HG03521 (cell line): ENCODE data around the gene SHOX.
"Not testable (repeated sequence)": the region's sequence is repeated elsewhere in the genome, so short reads cannot be mapped to it uniquely, and the experiment has no call there.

Experiments used
- ATAC-seq: cut with Tn5 transposase; IDR thresholded peaks from one replicate; pipeline ENCODE4 v1.9.1; 2021; ENCODE audit warnings: mild to moderate bottlenecking, moderate library complexity; ENCODE audit not compliant: unreplicated experiment

SHOX gene

DNA sequence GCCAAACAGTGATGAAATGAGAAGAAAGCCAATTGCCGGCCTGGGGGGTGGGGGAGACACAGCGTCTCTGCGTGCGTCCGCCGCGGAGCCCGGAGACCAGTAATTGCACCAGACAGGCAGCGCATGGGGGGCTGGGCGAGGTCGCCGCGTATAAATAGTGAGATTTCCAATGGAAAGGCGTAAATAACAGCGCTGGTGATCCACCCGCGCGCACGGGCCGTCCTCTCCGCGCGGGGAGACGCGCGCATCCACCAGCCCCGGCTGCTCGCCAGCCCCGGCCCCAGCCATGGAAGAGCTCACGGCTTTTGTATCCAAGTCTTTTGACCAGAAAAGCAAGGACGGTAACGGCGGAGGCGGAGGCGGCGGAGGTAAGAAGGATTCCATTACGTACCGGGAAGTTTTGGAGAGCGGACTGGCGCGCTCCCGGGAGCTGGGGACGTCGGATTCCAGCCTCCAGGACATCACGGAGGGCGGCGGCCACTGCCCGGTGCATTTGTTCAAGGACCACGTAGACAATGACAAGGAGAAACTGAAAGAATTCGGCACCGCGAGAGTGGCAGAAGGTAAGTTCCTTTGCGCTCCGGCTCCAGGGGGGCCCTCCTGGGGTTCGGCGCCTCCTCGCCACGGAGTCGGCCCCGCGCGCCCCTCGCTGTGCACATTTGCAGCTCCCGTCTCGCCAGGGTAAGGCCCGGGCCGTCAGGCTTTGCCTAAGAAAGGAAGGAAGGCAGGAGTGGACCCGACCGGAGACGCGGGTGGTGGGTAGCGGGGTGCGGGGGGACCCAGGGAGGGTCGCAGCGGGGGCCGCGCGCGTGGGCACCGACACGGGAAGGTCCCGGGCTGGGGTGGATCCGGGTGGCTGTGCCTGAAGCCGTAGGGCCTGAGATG is at the start of gene SHOX:
TSS of gene SHOX (plus strand) at position 180 of the 885 bp plus-strand sequence. CDS start at position 287, 107 bp downstream.
- no peak for ATAC-seq

DNA sequence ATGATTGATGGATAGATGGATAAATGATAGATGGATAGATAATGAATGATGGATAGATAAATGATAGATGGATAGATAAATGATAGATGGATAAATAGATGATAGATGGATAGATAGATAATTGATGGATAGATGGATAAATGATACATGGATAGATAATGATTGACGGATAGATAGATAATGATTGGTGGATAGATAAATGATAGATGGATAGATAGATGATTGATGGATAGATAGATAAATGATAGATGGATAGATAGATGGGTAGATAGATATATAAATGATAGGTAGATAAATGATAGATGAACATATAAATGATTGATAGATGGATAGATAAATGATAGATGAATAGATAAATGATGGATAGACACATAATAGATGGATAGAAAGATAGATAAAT is 49.5 kb upstream of the SHOX start:
- ATAC-seq, result no peak

DNA sequence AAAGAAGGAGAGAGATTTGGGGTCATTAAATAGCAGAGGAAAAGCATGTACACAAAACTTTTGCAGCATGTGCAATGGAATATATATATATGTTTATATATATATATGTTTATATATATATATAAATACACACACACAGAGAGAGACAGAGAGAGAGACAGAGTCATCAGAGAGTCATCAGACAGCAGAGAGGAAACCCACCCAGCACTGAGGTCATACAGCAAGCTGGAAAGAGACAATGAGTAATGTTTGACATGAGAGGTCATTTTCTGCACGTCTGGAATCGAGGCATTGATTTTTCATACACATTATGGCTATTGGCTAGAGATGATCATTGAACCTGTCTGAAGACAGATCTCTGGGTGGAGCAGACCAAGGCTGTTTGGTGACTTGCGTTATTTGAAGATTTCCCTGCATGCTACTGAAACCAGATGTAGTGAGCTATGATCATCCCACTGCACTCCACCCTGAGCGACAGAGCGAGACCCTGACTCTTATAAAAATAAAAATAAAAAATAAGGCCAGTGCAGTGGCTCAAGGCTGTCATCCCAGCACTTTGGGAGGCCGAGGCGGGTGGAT is 48.8 kb upstream of the SHOX start:
- ATAC-seq, result no peak

DNA sequence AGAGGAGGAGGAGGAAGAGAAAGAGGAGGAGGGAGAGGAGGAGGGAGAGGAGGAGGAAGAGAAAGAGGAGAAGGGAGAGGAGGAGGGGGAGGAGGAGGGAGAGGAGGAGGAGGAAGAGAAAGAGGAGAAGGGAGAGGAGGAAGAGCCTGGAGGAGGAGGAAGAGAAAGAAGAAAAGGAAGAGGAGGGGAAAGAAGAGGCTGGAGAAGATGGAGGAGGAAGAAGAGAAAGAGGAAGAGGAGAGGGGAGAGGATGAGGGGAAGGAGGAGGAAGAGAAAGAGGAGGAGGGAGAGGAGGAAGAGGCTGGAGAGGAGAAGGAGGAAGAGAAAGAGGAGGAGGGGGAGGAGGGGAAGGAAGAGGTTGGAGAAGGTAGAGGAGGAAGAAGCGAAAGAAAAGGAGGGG is 46.0 kb upstream of the SHOX start:
- ATAC-seq, result no peak

DNA sequence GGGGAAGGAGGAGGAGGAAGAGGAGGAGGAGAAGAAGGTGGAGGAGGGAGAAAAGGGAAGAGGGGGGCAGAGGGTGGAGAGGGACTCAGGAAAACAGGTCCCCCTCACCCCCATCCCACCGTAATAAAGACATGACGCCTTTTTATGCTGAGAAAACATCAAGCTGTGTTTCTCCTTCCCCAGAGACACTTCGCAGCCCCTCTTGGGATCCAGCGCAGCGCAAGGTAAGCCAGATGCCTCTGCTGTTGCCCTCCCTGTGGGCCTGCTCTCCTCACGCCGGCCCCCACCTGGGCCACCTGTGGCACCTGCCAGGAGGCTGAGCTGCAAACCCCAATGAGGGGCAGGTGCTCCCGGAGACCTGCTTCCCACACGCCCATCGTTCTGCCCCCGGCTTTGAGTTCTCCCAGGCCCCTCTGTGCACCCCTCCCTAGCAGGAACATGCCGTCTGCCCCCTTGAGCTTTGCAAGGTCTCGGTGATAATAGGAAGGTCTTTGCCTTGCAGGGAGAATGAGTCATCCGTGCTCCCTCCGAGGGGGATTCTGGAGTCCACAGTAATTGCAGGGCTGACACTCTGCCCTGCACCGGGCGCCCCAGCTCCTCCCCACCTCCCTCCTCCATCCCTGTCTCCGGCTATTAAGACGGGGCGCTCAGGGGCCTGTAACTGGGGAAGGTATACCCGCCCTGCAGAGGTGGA is 45.3 kb upstream of the SHOX start:
- ATAC-seq, result no peak

DNA sequence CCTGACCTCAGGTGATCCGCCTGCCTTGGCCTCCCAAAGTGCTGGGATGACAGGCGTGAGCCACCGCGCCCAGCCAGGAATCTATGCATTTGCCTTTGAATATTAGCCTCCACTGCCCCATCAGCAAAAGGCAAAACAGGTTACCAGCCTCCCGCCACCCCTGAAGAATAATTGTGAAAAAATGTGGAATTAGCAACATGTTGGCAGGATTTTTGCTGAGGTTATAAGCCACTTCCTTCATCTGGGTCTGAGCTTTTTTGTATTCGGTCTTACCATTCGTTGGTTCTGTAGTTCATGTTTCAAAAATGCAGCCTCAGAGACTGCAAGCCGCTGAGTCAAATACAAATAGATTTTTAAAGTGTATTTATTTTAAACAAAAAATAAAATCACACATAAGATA is 44.2 kb upstream of the SHOX start:
- ATAC-seq, result no peak

DNA sequence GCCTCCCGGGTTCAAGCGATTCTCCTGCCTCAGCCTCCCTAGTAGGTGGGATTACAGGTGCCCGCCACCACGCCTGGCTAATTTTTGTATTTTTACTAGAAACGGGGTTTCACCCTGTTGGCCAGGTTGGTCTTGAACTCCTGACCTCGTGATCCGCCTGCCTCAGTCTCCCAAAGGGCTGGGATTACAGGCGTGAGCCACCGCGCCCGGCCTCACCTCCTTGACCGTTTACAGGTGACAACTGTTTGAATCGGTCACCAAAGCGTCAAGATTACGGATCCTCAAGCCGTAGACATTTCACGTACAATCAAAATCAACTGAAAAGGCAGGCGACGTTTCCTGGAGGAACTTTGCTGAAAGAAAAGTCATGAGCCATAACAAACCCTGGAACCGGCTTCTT is 41.3 kb upstream of the SHOX start:
- not testable (repeated sequence) for ATAC-seq

DNA sequence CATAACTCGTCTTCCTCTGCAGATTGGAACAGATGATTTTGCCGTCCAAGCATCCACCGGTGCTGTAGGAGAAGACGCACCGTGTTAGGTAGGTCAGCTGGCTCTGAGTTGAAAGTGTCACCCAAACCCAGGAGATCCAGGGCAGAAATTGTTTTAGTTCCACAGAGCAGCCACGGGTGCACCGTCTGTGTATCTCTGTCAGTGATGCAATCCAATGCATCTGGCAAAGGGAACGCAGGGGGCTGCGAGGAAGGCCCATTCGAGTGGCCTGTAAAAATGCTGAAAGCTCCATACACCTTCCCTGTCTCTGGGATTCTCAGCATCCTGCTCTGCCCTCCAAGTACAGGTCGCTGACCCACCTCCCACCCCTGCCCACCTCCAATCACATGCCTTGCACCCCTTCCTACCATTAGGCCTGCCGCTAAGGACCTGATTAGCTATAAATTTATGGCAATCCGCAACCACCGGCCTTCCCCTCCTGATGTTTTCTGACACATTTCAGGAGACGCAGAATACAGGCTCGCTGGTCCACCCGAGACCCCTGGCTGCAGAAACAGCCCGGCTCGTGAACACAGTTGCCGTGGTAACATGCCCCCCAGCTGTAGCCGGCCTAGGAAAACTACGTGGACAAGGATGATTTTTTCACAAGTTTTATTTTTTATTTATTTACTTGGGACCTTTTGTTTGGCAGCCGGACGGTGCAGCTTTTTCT is 39.7 kb upstream of the SHOX start:
- ATAC-seq, result no peak

DNA sequence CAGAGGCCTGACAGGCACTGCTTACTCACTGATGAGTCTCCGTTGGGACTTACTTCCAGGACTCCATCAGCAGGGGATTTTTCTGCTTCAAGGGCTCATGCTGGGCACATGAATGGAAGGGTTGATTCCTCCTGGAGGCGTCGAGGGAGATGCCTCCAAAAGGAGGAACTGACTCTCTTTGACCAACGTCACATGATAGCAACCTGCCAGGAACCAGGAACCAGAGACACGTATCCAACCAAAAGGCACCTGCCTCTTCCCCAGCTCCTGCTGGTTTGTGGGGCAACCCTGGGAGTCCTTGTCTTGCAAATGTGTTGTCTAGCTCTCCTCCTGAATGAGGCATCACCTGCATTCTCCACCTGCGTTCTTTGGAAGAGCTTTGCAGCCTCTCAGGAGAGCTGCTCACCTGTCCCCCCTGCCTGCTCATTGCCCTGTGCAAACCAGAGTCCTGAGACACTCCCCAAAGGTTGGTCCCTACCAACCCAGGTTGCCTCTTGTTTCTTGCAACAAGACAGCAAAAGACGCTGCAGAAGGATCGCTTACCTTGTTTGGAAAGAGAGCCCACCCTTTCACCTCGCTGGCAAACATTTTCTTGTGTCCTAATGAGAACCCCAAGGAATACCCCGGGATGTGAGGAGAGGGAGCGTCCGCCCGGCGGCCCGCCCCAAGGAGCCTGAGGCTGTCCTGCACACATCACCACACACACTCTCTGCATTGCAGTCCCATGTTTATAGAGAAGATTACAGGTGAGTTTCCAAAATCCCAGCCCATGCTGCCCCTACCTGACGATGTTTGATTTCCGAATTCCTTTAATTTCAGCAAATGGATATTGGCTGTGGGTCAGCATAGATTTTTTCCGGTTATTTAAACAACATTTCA is 30.5 kb upstream of the SHOX start:
- ATAC-seq, result no peak

DNA sequence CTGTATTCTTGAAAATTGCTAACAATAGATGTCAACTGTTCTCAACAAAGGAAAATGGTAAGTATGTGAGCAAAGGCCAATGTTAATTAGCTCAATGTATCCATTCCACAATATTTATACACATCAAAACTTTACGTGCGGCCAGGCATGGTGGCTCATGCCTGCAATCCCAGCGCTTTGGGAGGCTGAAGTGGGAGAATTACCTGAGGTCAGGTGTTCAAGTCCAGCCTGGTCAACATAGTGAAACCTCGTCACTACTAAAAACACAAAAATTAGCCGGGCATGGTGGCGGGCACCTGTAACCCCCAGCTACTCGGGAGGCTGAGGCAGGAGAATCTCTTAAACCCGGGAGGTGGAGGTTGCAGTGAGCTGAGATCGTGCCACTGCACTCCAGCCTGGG is 27.6 kb upstream of the SHOX start:
- not testable (repeated sequence) for ATAC-seq

DNA sequence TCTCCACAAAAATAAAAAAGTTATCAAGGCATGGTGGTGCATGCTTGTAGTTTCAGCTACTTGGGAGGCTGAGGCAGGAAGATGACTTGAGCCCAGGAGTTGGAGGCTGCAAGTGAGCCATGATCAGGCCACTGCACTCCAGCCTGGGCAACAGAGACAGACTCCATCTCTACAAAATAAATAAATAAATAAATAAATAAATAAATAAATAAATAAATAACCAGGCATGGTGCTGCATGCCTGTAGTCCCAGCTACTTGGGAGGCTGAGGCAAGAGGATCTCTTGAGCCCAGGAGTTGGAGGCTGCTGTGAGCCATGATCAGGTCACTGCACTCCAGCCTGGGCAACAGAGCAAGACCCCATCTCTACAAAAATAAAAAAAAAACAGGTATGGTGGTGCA is 26.0 kb upstream of the SHOX start:
- not testable (repeated sequence) for ATAC-seq

DNA sequence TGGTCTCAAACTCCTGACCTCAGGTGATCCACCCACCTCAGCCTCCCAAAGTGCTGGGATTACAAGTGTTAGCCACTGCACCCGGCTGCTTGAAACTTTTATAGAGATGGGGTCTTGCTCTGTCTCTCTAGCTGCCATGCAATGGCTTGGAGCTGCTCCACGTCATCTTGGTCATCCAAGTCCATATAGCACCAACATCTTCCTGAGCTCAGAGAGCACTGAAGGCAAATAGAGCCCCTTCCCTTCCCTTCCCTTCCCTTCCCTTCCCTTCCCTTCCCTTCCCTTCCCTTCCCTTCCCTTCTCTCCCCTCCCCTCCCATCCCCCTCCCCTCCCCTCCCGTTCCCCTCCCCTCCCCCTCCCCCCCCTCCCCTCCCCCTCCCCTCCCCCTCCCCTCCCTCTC is 22.5 kb upstream of the SHOX start:
- ATAC-seq, result not testable (repeated sequence)

DNA sequence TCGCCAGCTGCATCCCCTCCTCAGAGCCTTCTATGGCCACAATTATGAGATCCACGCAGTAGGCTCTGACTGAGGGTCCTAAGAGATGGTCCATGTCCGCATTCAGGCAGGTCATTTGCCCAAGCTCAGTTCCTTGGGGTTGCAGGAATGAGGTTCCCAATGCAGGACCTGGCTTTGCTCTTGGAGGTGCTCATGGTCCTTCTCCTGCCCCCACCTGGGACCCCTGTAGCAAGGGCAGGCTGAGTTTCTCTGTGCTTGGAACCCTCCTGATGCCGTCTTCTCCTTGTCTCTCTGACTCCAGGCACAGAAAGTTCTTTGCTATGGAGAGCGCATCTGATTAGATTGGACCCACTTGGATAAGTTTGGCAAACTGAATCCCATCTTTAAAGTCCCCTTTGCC is 16.5 kb upstream of the SHOX start:
- no peak for ATAC-seq

DNA sequence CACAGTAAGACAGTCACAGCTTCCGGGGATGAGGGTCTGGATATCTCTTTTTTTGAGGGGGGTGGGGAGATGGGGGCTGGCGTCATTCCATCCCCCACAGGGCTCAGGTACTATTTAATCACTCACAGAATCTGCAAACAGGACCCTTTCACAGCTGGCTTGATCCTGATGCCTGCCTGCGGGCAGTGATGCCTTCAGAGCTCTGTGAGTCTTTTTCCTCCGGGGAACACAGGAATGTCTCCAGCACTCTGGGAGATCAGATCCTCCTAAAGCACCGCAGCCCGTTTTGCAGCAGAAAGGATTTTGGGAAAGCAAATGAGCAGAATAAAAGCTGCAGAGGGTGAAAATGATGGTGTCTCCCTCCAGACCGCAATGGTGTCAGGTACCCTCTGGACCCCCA is 13.2 kb upstream of the SHOX start:
- no peak for ATAC-seq

DNA sequence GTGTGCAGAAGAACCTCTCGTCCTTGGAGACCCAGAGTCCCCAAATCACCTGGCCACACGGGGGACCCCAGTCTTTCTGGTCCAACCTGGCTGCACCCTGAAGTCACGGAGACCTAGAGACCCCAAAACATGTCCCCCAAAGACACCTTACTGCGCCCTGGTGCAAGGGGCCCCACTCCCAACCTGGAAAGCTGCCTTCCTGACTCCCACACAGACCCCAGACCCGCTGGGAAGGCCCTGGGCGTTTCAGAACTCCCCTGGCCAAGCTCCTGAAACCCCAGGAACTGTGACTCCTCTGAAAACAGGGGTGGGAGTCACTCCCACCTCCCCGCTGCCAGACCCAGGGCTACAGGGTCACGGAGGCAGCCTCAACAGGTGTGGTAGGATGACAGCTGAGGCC is 12.7 kb upstream of the SHOX start:
- no peak for ATAC-seq

DNA sequence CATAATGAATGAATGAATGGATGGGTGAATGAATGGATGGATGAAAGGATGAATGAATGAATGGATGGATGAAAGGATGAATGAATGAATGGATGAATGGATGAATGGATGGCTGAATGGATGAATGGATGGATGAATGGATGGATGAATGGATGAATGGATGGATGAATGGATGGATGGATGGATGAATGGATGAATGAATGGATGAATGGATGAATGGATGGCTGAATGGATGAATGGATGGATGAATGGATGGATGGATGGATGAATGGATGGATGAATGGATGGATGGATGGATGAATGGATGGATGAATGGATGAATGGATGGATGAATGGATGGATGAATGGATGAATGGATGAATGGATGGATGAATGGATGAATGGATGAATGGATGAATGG is 12.3 kb upstream of the SHOX start:
- ATAC-seq, result not testable (repeated sequence)

DNA sequence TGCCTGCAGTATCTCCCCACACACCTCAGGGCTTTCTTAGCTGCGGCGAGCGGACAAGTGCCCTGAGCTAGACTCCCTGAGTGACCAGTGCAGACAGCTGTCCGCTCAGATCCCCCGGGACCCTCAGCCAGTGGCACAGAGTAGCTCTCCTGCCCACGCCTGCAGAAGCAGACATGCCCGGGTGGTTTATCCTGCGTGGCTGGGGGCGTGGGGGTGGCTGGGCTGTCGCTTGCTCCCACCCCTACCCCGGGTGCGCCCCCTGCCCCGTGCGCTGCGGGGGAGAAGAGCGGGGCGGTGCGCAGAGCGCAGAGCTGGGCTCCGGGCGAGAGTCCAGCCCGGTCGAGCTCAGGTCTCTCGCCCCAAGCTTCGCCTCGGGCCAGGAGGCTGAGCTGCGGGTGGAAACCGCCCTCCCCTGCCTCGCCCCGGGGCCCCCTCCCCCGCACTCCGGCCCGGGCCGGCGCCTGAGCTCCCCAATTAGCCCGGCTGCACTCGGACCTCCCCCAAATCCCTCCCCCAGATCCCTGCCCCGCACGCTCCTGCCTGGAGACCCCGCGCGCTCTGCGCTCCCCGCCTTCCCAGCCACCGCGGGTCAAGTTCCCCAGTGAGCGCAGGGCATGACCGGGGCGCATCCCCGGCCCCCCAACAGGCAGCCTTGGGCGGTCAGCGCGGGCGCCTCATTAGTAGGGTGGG is 11.7 kb upstream of the SHOX start:
- ATAC-seq, result no peak

DNA sequence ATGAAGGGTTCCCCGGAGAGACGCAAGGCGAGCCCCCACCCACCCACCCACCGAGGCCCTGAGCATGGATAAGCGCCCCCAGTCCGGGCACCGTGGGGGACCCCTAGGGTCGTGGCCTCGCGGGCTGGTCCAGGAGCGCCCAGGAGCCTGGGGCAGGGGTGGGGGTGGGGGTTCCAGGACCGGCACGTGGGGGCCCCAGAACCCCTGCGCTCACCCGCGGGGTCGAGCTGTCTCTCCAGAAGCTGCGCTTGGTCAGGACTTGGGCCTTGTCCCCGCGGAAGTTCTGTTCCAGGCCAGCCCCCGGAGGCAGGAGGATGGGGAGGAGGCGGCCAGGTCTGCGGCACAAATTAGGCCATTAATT is 11.2 kb upstream of the SHOX start:
- ATAC-seq, result no peak

DNA sequence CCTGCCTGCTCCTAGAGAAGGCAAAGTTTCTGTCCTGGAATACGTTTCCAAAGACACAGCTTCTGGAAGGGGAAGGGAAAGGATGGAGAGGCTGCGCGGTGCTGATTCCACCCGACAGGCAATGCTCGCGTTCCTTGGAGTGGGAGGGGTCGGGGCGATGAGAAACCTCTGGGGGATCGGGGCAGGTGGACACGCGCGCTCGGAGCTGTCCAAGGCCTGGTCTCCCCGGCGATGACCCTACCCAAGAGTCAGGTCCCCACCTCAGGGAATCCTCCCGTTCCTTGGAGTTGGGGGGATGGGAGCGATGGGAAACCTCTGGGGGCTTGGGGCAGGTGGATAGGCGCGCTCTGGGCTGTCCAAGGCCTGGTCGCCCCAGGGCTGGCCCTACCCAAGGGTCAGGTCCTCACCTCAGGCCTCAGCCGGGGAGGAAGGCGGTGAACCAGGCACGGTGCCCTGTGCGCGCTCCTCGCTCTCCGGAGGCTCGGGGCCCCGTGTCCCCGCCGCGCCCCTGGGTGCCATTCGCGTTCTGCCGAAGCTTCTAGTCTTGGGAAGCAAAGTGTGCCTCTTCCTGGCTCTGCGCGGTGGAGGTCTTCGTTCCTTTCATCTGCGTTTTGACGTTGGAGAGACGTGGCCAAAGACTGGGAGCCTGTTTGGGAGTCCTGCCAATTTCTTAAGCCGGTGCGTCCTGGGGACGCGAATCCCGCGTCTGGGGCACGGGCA is 10.6 kb upstream of the SHOX start:
- no peak for ATAC-seq
